Stimulated activated naive CD8-positive, alpha-beta T cell treated with anti-CD3 and anti-CD28 coated beads, Interleukin-15, Interleukin-2, amounts not matched to agents 100 U/mL and 50 U/mL, for 24 hours (primary cell): ENCODE measurements around the gene BANP.
"Not testable (repeated sequence)": the region's sequence is repeated elsewhere in the genome, so short reads cannot be mapped to it uniquely, and the experiment has no call there.

ENCODE experiments used
- ATAC-seq: fragments of 150-1000 bp; cut with Tn5 transposase; one replicate; pipeline ENCODE4 v1.10.0; 2021
- DNase-seq: peaks from one replicate; pipeline ENCODE4 v3.0.0; 2021

Gene BANP

DNA sequence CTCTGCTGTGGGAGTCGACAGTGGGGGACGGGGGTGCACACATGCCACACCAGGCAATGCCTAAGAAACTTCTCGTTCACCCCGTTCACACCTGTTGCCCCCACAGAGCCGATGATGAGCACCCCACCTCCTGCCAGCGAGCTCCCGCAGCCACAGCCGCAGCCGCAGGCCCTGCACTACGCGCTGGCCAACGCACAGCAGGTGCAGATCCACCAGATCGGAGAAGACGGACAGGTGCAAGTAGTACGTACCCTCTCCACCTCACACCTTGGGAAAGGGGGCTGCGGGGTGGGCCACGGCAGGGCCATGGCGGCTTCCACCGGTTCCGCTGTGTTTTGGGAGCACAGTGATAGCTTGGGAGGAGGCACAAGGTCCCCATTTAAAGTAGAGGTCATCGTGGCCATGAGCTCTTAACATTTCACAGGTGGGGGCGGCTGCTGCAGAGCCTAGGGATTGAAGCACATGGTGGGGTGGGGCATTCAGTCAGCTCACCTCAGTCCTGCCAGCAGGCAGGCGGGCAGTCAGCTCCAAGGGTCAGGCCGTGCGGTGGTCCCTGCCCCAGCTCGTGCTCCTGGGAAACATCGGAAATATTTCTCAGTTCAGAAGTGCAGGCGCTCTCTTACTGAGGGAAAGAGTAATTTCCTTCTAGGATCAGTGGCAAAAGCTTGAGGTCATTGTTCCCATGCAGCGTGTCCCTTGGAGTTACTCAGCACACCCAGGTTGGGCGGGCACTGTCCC, 81.9 kb downstream of the BANP start:
- not testable (repeated sequence) for ATAC-seq, DNase-seq

DNA sequence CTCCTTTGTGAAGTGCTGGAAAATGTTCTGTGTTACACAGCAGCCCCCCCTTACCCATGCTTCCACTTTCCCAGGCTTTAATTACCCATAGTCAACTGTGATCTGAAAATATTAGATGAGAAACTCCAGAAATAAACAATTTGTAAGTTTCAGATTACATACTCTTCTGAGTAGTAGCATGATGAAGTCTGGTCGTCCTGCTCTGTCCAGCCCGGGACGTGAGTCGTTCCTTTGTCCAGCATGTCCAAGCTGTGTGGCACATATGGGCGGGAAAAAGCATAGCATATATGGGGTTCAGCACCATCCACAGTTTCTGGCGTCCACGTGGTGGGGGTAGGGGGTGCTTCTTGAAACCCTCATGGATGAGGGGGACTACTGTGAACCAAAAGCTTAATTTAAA, 83.5 kb downstream of the BANP start:
- ATAC-seq (no peak), DNase-seq (no peak)

DNA sequence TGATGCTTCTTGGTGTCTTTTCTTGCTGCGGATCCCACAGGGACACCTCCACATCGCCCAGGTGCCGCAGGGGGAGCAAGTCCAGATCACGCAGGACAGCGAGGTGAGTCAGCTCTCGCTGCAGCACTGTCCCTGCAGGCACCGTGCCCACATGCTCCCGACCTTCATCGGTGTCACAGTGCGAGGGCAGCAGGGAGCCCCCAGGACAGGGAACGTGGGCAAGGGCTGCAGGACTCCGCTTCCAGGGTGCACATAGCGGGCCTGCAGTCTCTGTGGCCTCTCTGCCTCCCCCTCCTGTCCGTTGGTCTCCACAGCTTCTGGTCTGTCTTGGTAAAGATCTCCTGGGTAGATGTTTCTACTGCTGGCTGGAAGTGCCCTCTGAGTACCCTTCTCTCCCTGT, 84.1 kb downstream of the BANP start:
- DNase-seq (no peak), ATAC-seq (no peak)

DNA sequence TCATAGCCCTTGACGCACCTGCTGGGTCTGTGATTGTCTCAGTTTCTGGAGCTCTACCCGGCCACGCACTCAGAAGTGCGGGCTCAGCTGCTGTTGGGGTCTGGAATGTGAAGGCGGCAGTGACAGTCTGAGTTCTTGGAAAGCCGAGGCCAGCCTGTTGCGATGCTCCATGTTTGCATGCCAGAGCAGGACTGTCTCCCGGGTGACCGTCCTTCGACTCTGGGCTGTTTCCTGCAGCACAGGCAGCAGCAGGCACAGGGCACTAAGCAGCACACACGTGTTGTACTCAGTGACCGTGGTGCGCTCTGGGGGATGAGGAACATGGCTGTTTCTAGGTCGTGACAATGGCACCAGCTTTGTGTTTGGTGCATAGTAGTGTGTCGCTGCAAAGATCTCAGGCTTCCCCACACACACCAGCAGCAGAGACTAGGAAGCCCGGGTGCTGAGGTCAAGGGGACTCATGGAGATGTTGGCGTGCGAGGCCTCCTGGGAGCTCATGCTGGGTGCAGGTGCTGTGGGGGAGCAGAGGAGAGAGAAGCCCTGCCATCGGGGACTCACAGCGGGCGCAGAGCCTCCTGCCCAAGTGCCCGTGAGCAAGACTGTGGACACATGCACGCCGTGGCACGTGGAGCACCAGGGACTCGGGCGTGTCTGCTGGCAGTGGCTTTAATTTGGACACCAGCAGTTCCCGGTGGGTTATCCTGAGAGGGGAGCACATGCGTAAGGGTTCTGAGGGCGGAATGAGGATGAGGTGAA, 84.8 kb downstream of the BANP start:
- not testable (repeated sequence) for DNase-seq, ATAC-seq

DNA sequence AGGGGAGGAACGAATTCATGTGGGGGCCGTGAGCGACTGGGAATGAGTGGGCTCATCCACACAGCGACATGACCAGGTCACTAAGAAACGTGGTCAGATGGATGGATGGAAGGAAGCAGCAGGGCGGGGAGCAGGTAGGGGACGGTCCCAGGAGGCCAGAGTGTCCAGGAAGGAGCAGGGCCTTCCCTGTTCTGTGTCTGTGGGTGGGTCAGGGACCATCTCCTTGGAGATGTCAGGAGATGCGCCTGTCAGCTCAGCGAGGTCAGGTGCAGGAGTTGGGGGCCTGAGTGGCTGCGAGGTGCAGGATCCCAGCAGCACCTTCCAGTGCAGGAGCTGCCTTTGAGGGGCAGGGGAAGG, 85.4 kb downstream of the BANP start:
- not testable (repeated sequence) for ATAC-seq, DNase-seq

DNA sequence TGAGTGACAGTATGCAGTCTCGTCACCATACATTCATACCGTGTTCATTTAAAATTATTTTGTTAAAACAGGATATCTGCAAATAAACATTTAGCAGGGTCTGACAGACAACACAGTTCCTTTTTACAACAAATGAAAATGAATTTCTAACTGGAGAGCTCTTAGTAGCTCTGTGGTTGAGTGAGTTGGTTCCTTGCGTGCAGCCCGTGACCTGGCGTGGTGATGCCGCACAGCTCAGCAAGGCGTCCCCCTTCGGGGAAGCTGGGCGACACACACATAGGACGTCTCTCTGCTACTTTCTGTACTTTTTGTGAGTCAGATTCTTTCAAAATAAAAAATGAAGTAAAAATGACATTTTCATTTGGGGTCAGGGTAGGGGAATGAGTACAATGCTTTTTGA, 86.1 kb downstream of the BANP start:
- not testable (repeated sequence) for DNase-seq, ATAC-seq

DNA sequence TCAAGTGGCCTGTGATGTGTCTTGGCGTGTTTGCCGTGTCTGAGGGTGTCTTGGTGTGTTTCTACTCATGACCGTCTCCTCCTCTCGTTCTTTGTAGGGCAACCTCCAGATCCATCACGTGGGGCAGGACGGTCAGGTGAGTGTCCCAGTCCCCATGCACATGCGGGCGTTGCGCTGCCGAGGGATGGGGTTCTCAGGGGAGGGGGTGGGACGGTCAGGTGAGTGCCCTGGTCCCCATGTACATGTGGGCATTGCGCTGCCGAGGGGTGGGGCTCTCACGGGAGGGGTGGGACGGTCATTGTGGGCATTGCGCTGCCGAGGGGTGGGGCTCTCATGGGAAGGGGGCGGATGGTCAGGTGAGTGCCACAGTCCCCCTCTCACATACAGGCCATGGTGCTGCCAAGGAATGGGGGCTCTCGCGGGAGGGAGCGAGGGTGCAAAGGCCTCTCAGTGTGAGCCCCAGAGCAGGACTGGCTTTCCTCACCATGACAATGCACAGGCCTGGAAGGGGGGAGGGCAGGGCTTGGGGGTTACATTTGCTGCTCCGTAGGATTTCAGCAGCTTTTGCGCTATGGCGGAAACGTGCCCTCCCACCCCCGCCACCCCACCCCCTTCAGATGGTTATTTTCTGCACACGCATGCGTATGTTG, 86.8 kb downstream of the BANP start:
- not testable (repeated sequence) for DNase-seq, ATAC-seq

DNA sequence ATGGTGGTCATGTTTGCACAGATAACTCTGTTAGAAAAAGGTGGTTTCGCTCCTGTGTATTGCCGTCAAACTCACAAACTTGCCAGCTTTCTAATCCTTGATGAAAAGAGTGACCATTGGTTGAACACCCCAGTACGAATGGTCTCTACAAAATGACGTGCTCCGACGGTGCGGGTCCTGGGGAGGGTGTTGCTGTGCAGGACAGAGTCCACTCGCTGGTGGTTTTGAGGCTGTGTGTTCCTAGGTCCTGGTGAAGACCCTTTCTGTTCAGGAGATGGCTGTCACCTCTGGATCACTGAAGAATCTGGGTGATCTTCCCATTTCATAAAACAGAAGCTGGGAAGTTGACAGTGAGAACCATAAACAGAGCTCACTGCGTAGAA, 87.3 kb downstream of the BANP start:
- DNase-seq, ATAC-seq: not testable (repeated sequence)

DNA sequence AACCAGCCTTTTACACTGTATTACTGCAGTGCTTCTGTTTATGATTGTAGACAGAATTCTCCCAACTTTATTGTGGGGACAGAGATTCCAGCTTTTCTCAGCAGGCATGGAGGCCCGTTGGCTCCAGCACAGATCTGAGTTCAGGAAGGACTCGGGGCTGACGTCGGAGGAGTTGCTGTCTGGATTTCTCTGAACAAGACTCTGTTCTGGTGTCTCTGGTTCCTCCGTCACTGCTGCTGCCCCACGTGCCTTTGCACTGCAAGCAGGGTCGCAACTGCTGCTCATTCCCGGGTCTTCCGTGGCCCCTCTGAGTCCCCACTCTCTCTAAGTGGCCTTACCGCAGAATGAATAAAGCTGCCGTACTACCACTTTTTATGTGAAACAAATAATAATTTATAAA, 88.4 kb downstream of the BANP start:
- no peak for DNase-seq
- no peak for ATAC-seq

DNA sequence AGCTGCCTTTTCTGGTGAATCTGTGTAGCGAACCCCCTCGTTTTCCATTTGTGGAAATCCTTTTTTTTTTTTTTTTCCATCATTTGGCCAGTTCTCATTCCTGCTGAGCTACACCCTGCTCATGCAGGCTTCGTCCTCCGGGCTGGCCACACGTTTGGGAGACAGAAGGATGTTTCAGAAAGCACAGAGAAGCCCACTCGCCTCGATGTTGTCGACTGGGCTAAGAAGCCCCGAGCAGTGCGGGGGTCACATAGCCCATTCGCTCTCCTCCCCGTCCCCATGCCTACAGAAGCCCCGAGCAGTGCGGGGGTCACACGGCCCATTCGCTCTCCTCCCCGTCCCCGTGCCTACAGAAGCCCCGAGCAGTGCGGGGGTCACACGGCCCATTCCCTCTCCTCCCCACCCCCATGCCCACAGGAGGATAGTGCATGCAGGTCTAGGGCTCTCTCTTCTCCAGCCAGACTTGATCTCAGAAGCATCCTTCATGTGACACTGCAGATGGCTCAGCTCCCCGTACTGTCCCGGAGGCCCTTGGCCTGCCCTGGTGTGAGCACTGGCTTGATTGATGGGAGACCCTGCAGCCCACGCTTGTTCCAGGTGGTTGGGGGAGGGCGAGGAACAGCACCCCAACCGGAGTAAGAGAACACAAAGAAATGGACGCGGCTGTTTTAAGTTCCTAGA, 89.1 kb downstream of the BANP start:
- not testable (repeated sequence) for DNase-seq, ATAC-seq

DNA sequence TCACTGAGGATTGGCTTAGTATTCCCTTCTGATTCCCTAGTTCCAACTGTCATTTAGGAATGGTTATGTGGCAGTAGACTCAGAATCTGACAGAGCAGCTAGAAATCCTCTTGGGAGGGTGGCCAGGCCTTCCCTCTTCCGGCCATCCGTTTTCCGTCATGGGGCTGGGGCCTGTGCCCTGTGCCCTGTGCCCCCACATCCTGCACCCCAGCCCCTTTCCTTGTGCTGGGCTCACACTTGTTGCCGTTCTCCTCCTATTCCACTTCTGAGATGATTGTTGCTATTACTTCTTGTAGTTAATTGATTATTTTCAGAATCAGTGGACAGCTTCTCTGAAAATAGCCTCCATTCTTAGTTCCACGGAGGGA, 89.6 kb downstream of the BANP start:
- not testable (repeated sequence) for DNase-seq, ATAC-seq

DNA sequence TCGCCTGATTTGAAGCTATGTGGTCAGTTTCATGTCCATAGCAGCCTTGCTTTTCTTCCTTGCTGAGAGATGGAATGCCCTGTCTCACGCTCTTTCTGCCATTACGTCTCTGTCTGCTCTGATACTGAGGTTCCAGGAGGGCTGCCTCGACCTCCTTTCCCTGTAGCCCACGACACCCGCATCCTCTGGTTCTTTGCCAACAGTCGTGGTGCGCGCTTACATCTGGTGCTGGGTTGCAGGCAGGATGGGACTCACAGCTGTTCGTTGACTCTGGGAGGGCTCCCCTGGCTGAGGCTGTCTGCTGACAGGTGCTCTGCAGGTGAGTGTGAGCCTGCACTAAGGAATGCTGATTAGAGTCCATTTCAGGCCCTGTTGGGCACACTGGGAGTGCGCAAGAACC, 90.3 kb downstream of the BANP start:
- not testable (repeated sequence) for ATAC-seq, DNase-seq

DNA sequence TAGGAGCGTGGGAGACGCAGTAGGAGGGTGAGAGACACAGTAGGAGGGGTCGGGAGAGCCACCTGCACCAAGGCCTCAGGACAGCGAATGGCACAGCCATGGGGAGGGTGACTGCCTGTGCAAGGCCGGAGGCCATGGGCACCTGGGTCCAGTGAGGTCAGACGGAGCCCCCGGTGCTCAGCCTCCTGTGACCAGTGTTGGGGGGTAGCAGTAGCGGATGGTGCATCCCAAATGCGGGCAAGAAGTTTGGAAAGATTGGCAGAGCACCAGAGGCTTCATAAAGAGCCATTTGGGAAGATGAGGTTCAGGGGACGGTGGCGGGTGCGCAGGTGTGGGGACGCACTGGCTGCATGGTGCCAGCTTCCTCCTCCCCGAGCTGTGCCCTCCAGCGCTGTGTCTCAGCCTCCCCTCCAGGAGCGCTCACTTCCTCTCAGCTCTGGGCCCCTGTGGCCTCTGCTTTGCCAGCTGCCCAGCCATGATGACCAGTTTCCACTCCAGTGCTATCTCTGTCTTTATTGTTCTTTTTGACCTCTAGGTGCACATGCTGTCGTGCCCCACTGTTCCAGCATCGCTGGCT, 90.8 kb downstream of the BANP start:
- not testable (repeated sequence) for DNase-seq, ATAC-seq

DNA sequence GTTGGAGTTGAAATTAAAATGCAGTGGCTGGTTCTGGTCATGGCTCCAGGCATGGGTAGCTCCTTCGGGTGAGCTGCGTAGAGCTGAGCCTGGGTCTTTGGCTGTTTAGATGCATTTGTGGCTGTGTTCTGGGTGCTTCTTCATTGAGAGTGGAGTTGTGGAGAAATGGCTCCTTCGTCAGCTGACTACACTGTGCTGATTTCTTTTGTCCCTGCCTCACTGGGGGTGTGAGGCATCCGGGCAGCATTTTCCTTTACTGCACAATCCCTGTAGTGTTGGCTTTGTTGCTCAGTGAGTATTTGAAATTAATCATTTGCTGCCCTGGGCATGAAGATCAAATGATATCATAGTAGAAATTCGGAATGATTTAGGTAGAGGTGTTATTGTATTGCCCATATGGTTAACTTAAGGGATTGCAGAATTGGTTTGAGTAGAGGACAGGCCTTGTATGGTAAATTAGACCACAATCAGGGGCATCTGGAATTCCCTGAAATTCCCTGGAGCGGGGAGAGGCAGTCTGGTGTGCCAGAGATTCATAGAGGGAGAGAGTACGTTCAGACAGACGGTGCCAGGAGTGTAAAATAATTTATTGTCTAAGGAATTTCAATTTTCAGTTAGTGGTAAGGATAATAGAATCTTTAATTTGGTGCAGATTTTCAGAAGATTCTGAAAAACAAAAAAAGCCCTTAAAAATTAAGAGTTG, 92.1 kb downstream of the BANP start:
- not testable (repeated sequence) for ATAC-seq, DNase-seq

DNA sequence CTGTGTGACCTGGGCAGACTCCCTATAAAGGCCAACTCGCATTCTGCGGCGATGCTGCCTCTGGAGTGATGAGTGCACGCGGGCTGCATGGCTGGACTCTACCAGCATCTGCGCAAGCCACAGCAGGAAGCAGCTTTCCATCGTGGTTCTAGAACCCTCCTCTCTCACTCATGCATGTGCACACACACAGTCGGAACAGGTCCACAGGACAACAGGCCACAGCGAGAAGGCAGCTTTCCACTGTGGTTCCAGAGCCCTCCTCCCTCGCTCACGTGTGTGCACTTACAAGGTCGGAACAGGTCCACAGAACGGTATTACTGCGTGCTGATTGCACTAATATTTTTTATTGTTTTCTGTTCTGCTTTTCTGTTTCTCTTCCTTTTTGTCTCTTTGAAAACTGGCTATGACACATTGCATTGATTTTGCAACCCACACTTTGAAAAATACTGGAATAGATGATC, 92.9 kb downstream of the BANP start:
- peak; percentile 33 for ATAC-seq
- peak; percentile 14 for DNase-seq

DNA sequence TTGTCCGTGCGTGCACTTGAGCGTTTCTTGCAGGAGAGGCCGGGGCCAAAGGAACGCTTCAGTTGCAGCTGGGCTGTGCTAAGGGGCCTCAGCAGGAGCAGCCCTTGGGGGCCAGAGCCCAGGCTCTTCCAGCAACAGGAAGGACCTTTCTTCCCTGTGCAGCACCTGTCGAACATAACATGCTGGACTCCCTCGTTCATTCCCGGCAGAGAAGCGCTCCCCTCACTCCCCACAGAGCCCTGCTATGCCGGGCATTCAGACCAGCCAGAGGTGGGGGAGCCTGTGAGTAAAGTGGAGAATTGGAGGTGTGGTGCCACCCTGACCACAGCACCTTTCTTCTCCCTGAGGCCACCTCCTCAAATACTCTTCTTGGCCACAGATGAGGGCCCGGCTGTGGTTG, 94.1 kb downstream of the BANP start:
- not testable (repeated sequence) for DNase-seq, ATAC-seq

DNA sequence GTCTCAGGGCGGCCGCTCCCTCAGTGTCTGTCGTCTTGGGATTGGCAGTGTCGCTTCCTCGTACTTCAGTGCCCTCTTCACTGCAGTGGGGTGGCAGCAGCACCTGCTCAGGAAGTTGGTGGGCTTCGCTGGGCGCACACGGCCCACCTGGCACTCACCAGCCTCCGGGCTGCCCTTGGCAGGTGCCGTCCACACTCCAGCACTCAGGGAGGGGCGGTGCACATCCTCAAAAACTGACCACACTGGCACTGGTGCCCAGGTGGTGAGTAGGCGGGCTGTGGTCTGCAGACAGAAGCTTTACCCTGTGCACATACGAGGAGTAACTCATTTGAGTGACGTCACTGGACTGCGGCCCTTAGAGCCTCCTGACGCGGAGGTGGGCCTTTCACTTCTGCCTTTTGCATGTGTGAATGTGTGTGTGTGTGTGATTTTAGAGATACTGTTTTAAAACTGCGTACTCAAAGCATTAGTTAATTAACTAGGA, 94.6 kb downstream of the BANP start:
- DNase-seq (peak; percentile 29), ATAC-seq (peak; percentile 55)

DNA sequence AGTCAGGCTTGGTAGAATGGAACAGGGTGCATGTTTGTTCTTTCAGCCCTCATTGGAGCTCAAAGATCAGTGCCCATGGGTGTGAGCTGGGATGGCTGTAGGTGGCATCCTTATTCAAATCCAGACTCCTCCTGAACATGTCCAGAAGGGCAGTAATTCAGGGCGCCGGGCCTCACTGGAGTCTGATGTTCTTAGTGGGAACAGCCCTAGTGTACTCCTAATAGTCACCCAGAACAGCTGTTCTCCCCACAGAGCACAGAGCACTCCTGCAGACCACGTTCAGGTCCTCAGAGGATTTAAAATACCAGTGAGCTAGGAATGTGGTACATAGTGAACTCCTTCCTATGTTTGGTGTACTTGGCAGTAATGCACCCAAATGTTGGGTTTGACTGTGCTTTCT, 96.2 kb downstream of the BANP start:
- DNase-seq = no peak
- no peak for ATAC-seq

DNA sequence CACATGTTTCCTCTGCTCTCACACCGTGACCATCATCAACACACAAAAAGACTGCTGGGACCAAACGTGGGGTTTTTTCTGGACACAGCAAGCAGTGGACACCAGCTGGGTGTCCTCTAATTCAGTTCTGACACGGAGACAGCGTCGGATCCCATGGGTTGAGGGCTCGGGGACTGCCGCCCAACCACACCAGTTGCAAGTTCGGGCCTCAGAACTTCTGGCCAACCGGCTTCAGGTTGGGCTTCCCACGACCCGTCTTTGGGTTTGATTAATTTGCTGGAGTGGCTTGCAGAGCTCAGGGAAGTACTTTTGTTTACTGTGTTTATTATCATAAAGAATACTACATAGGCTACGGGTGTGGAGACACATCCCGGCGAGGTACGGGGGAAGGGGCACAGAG, 97.8 kb downstream of the BANP start:
- ATAC-seq = no peak
- no peak for DNase-seq

DNA sequence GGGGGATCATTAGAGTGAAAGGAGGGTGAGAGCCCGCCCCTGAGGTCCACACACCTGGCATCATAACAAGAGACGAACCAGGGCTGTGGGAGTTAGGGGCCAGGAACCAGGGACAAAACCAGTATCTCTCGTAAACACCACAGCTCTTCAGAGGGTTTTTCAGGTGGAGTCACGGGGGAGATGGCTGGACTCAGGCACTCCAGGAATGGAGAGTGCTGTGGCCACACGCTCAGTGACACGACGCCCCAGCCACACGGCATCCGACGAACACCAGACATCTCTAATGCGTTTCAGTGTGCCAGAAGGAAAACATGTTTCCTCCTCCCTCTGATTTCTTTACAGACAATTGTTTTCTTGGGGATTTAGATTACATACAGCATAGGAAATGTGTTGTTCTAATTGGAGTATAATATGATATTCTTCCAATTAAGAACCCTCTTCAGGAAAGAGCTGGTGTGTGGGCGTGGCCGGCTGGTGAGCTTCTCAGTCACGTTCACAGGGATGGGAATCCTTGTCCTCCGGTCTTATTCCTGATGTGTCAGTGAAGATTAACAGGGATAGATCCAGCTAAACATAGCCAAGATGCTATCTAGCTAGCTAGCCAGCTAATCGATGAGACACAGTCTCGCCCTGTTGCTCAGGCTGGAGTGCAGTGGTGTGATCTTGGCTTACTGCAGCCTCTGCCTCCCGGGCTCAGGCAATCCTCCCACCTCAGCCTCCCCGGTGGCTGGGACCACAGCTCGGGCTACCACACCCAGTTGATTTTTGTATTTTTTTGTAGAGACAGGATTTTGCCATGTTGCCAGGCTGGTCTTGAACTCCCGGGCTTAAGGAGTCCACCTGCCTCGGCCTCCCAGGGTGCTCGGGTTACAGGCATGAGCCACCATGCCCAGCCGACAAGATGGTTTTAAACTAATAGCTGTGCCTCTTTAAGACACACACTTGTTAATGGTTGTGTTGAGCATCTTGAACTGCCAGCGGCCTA, 98.6 kb downstream of the BANP start:
- ATAC-seq = no peak
- no peak for DNase-seq
